SHP77 treated with DMSO at 0.1 percent for 48 hours (cell line): ENCODE measurements around the gene KDM4B.

ENCODE experiments used
- DNase-seq: peaks from one replicate; lab custom pipeline; 2025; lab: John Stamatoyannopoulos, UW

KDM4B gene

GRCh38 chr19:5035105-5035761, 66.3 kb downstream of the KDM4B start:
- no peak for DNase-seq

GRCh38 chr19:5035793-5036697, 67.1 kb downstream of the KDM4B start:
- no peak for DNase-seq

- peak; percentile 23 for DNase-seq
These were observed 68.0 kb downstream of the KDM4B start for GRCh38 chr19:5036698-5037563.

GRCh38 chr19:5037936-5038335, 69.0 kb downstream of the KDM4B start:
- DNase-seq, result peak; percentile 30

- DNase-seq, result no peak
These were observed 69.8 kb downstream of the KDM4B start for GRCh38 chr19:5038631-5039271.

GRCh38 chr19:5039642-5040543, 71.0 kb downstream of the KDM4B start:
- DNase-seq, result no peak

GRCh38 chr19:5040544-5041167, 71.7 kb downstream of the KDM4B start:
- DNase-seq, result no peak

GRCh38 chr19:5041168-5041912, 72.4 kb downstream of the KDM4B start:
- no peak for DNase-seq

- DNase-seq, result no peak
These were observed 72.9 kb downstream of the KDM4B start for GRCh38 chr19:5041913-5042187.

GRCh38 chr19:5042556-5042955, 73.6 kb downstream of the KDM4B start:
- DNase-seq, result no peak

GRCh38 chr19:5045029-5045428, 76.1 kb downstream of the KDM4B start:
- no peak for DNase-seq

- no peak for DNase-seq
These were observed 77.0 kb downstream of the KDM4B start for GRCh38 chr19:5045956-5046338.

GRCh38 chr19:5046339-5047039, 77.6 kb downstream of the KDM4B start:
- DNase-seq, result peak; percentile 89

GRCh38 chr19:5047251-5047935, 78.5 kb downstream of the KDM4B start:
- DNase-seq, result no peak

- DNase-seq, result peak; percentile 14
These were observed 79.3 kb downstream of the KDM4B start for GRCh38 chr19:5048091-5048726.

GRCh38 chr19:5048727-5049553, 80.0 kb downstream of the KDM4B start:
- no peak for DNase-seq

GRCh38 chr19:5049561-5049960, 80.6 kb downstream of the KDM4B start:
- no peak for DNase-seq
